Esophagus (tissue), 2 donors: Measurements from ENCODE around the gene ZNF385B. TPM values are rescaled to one million over a fixed set of nuclear protein-coding genes. Genes with fewer than 3 reads are reported as not detected.
"Not testable (repeated sequence)": the region's sequence is repeated elsewhere in the genome, so short reads cannot be mapped to it uniquely, and the experiment has no call there.

ENCODE experiments used
- H3K27ac ChIP-seq, 2 donors: one replicate each; pipeline ENCODE4 v1.5.1; 2013; ENCODE audit warnings: low read depth in 2 of 2, mild to moderate bottlenecking in 2 of 2, inconsistent platforms in 1 of 2, low read length in 1 of 2, moderate library complexity in 1 of 2
- H3K27me3 ChIP-seq, 2 donors: one replicate each; pipeline ENCODE4 v1.6.1; 2013; ENCODE audit warnings: low read length in 2 of 2, control low read depth in 1 of 2, mild to moderate bottlenecking in 1 of 2; ENCODE audit not compliant: insufficient read depth in 2 of 2, control insufficient read depth in 1 of 2
- H3K36me3 ChIP-seq, 2 donors: one replicate each; pipeline ENCODE4 v1.6.1; 2013; ENCODE audit warnings: low read length in 1 of 2; ENCODE audit not compliant: control insufficient read depth in 2 of 2, insufficient read depth in 2 of 2
- H3K4me1 ChIP-seq, 2 donors: one replicate each; pipeline ENCODE4 v1.6.1; 2013; ENCODE audit warnings: low read length in 1 of 2; ENCODE audit not compliant: control insufficient read depth in 2 of 2, insufficient read depth in 2 of 2
- H3K4me3 ChIP-seq, 2 donors: one replicate each; pipeline ENCODE4 v1.5.1; 2013; ENCODE audit warnings: low read length in 2 of 2, mild to moderate bottlenecking in 2 of 2, low read depth in 1 of 2, moderate library complexity in 1 of 2
- H3K9me3 ChIP-seq, 2 donors: one replicate each; pipeline ENCODE4 v1.6.1; 2013; ENCODE audit warnings: mild to moderate bottlenecking in 2 of 2, low read depth in 1 of 2, low read length in 1 of 2, moderate library complexity in 1 of 2; ENCODE audit not compliant: control insufficient read depth in 2 of 2, insufficient read depth in 1 of 2
- WGBS, 2 donors: extraction: QIAGEN DNeasy Blood & Tissue Kit; methylation state at CpG; one replicate each; pipeline ENCODE4 v1.1.7; 2013; 5-methylcytosine and 5-hydroxymethylcytosine counted together
- polyA plus RNA-seq, 2 donors: library from polyadenylated mRNA; stranded (reverse); fragments of 200-250 nt; gene quantifications; one replicate each; pipeline ENCODE4 v1.2.3, GENCODE V29; 2013
- donor health status: healthy with polysubstance abuse.
- donor health status: Bipolar disorder and iron deficiency.

ZNF385B gene
- polyA plus RNA-seq, 2 donors: 0.22 to 0.29 TPM

- Histone ChIP-seq H3K27ac (no peak overlapping the region), H3K4me1 (no peaks in the 10 kb centered on the region), H3K27me3 (no peaks in the 10 kb centered on the region), H3K4me3 (no peak overlapping the region), H3K36me3 (no peaks in the 10 kb centered on the region), H3K9me3 (no peaks in the 10 kb centered on the region)
- WGBS, 2 donors: 42 to 61% methylated on average over 3 of the region's 3 CpGs
Observed at GRCh38 chr2:179790235-179791217, 70.9 kb downstream of the ZNF385B start.

DNA sequence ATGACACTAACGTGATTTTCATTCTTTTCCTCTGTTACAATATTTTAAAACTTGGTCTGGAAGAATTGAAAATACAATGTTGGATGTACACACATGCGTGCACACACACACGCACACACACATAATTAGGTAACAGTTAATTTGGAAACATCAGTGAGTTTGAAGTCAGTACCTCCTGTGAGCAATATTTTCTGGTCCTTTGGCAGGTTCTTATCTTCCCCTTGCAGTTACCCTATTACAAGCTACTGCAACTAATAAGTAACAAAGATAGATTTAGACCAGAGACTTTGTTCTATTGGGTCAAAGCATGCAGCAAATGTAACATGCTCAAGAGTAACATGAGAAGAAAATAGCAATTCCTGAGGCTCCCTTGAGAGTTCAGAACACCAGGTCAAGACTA is 73.3 kb downstream of the ZNF385B start:
- H3K27ac ChIP-seq: no peak overlapping the region
- 87 to 94% methylated on average over 3 of the region's 3 CpGs for WGBS, 2 donors

DNA sequence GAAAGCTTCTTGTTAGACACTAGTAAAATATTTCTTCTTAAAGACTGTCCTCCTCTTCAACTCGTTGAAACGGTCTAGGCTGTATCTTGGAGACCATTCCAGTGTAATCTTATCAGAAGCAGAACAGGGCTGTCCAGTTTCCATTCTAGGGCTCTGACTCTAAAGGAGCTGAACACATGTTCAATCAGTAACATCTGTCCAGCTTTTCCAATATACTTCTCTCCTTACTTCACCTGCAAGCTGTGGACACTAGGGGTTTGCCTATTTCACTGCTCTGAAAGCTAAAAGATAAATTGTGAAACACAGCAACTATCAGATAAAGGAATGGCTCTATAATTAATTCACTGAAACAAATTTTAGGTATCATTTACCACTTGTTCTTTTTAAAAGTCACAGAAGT is 73.8 kb downstream of the ZNF385B start:
- WGBS, 2 donors: 56 to 87% methylated on average over 2 of the region's 2 CpGs
- no peaks in the 10 kb centered on the region for H3K4me1 ChIP-seq
- H3K9me3 ChIP-seq: no peaks in the 10 kb centered on the region

More for the DNA sequence above, 73.3 kb downstream of the ZNF385B start:
- no peaks in the 10 kb centered on the region for H3K4me1 ChIP-seq
- no peaks in the 10 kb centered on the region for H3K36me3 ChIP-seq
- no peaks in the 10 kb centered on the region for H3K9me3 ChIP-seq
- H3K4me3 ChIP-seq: no peak overlapping the region
- no peaks in the 10 kb centered on the region for H3K27me3 ChIP-seq

DNA sequence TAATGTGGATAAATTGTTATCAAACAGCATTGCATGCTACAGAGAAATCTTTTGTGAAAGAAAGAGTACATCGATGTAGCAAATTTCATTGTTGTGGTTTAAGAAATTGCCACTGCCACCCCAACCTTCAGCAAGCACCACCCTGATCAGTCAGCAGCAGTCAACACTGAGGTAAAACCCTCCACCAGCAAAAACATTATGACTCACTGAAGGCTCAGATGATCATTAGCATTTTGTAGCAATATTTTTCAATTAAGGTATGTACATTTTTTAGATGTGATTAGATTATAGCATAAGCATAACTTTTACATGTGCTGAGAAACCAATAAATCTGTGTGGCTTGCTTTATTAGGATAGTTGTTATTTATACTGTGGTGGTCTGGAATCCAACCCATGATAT is 75.5 kb downstream of the ZNF385B start:
- Histone ChIP-seq H3K27me3 (no peaks in the 10 kb centered on the region), H3K27ac (no peak overlapping the region), H3K4me3 (no peak overlapping the region), H3K9me3 (no peaks in the 10 kb centered on the region), H3K4me1 (no peaks in the 10 kb centered on the region), H3K36me3 (no peaks in the 10 kb centered on the region)
- WGBS, 2 donors: 87 to 92% methylated on average over 1 of the region's 1 CpG

More for the DNA sequence above, 73.8 kb downstream of the ZNF385B start:
- no peaks in the 10 kb centered on the region for H3K27me3 ChIP-seq
- H3K4me3 ChIP-seq: no peak overlapping the region
- H3K36me3 ChIP-seq: no peaks in the 10 kb centered on the region
- H3K27ac ChIP-seq: no peak overlapping the region

DNA sequence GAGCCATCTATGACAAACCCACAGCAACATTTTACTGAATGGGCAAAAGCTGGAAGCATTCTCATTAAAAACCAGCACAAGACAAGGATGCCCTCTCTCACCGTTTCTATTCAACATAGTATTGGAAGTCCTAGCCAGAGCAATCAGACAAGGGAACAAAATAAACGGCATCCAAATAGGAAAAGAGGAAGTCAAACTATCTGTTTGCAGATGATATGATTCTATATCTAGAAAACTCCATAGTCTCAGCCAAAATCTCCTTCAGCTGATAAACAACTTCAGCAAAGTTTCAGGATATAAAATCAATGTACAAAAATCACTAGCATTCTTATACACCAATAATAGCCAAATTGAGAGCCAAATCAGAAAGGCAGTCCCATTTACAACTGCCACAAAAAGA is 79.1 kb downstream of the ZNF385B start:
- H3K27me3 ChIP-seq, H3K4me3 ChIP-seq: not testable (repeated sequence)
- WGBS, 2 donors: 74 to 77% methylated on average over 2 of the region's 2 CpGs

GRCh38 chr2:179773986-179774385 is 87.4 kb downstream of the ZNF385B start:
- Histone ChIP-seq H3K36me3 (no peaks in the 10 kb centered on the region), H3K4me3 (no peak overlapping the region), H3K27me3 (no peaks in the 10 kb centered on the region), H3K4me1 (no peaks in the 10 kb centered on the region), H3K9me3 (no peaks in the 10 kb centered on the region), H3K27ac (no peak overlapping the region)
- WGBS, 2 donors: 94 to 95% methylated on average over 4 of the region's 4 CpGs

More for the DNA sequence above, 79.1 kb downstream of the ZNF385B start:
- H3K27ac ChIP-seq, H3K9me3 ChIP-seq, H3K4me1 ChIP-seq, H3K36me3 ChIP-seq: not testable (repeated sequence)

DNA sequence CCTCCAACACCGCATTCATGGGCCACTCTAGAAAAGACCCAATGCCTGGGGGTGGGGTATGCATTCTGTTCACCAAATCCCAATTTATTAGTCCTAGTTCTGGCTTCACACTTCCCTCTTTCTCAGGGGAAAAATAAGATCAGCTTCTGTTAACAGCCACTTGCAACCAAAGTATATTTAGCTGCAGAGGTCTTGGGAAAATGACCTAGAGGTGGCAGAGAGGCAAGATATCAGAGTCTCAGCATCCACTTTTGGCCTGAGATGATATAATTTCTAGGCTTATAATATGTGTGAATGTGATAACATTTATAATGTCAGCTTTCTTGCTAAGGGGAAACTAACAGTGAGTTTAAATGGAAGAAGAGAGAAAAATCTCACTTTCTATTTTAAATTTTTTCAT is 89.1 kb downstream of the ZNF385B start:
- WGBS, 2 donors: 89 to 93% methylated on average over 1 of the region's 1 CpG
- Histone ChIP-seq H3K9me3 (no peaks in the 10 kb centered on the region), H3K4me1 (no peaks in the 10 kb centered on the region), H3K4me3 (no peak overlapping the region), H3K27me3 (no peaks in the 10 kb centered on the region), H3K36me3 (no peaks in the 10 kb centered on the region), H3K27ac (no peak overlapping the region)

GRCh38 chr2:179771791-179772190 is 89.6 kb downstream of the ZNF385B start:
- 48 to 58% methylated on average over 4 of the region's 4 CpGs for WGBS, 2 donors
- no peak overlapping the region for H3K4me3 ChIP-seq
- no peaks in the 10 kb centered on the region for H3K4me1 ChIP-seq

DNA sequence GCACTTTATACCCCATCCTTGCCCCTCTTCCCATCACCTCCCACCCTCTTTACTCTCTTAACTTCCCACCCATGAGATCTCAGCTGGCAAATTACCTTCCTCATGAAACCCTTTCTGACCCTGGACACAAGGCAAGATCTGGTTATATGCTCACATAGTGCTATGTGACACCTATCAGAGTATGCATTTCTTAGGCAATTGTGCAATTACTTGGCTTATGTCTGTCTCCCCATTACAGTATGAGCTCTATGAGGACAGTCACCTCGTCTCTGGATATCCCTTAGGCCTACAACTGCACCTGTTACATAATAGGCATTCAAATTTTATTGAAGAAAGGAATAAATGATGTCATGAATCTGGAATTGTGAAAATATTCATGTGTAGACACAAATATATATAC is 91.4 kb downstream of the ZNF385B start:
- WGBS, 2 donors: 56 to 60% methylated on average over 1 of the region's 1 CpG
- H3K36me3 ChIP-seq: no peaks in the 10 kb centered on the region
- no peaks in the 10 kb centered on the region for H3K9me3 ChIP-seq
- H3K4me3 ChIP-seq: no peak overlapping the region
- no peaks in the 10 kb centered on the region for H3K27me3 ChIP-seq
- H3K27ac ChIP-seq: no peak overlapping the region
- no peaks in the 10 kb centered on the region for H3K4me1 ChIP-seq

More at GRCh38 chr2:179771791-179772190, 89.6 kb downstream of the ZNF385B start:
- Histone ChIP-seq H3K27ac (no peak overlapping the region), H3K36me3 (no peaks in the 10 kb centered on the region), H3K27me3 (no peaks in the 10 kb centered on the region), H3K9me3 (no peaks in the 10 kb centered on the region)

- Histone ChIP-seq H3K4me1 (no peaks in the 10 kb centered on the region), H3K9me3 (no peaks in the 10 kb centered on the region), H3K36me3 (no peaks in the 10 kb centered on the region), H3K27me3 (no peaks in the 10 kb centered on the region), H3K4me3 (no peak overlapping the region), H3K27ac (no peak overlapping the region)
- WGBS, 2 donors: 76 to 81% methylated on average over 8 of the region's 8 CpGs
Observed at GRCh38 chr2:179769323-179769722, 92.1 kb downstream of the ZNF385B start.
